EL (cell line): ENCODE results near the gene RFC4.
"Not testable (repeated sequence)": the region's sequence is repeated elsewhere in the genome, so short reads cannot be mapped to it uniquely, and the experiment has no call there.

Experiments
- DNase-seq: peaks from one replicate; pipeline ENCODE4 v3.0.0-alpha.2; 2016

The RFC4 gene

DNA sequence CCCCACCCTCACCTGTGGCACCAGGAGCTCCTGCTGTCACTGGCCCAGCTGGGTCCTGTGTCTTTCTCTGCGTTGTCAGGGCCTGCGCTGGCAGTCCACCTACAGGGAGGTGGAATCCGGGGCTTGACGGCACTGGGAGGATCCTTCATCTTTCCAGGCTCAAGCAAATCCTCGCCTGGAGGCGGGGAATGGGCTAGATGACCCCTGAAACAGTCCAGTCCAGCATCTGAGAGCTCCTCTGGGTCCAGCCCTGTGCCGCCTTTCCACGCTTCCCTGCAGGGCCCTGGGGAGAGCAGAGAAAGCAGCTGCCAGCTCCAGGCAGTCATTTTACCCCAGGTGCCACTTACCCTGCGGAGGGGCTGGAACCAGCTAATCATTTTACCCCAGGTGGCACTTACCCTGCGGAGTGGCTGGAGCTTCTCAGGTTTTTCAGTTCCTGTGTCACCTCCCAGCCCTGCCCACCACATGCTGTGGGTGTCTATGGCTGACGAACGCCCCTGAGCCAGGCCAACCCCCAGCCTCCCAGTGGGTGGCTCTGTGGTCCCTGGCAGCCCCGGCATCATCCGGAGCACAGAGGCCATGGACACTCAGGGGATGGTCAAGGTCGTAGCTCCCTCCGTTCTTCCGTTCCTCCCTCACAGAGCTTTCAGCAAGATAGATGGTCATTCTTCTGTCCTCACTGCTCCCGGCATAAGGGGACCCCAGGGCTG is 18.3 kb upstream of the RFC4 start:
- no peak for DNase-seq

DNA sequence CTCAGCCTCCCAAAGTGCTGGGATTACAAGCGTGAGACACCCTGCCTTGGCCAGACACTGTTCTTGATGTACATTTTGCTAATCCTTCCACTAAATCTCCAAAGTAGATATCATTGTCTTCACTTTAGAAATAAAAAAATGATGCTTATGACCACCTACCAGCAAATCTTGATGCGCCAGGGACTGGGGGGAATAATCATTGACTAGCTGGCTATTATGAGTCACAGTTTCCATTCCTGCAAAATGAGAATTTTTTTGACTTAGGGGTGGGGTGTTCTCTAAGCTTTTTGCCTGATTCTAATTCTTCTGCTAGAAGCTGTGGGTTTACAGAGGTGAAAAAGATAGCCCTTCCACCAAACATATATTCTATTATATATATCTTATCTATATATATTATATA is 17.1 kb upstream of the RFC4 start:
- DNase-seq, result peak; percentile 30

DNA sequence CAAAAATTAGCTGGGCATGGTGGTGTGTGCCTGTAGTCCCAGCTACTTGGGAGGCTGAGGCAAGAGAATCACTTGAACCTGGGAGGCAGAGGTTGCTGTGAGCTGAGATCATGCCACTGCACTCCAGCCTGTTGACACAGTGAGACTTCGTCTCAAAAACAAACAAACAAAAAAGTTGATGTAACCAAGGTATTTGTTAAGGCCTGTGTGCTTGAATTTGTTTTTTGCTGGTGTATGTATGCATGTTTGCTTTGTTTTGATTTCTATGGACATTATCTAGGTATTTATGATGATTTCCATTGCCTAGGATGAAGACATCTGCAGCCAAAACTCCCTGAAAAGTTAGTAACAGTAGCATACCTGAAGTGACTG is 16.1 kb upstream of the RFC4 start:
- DNase-seq, result not testable (repeated sequence)

DNA sequence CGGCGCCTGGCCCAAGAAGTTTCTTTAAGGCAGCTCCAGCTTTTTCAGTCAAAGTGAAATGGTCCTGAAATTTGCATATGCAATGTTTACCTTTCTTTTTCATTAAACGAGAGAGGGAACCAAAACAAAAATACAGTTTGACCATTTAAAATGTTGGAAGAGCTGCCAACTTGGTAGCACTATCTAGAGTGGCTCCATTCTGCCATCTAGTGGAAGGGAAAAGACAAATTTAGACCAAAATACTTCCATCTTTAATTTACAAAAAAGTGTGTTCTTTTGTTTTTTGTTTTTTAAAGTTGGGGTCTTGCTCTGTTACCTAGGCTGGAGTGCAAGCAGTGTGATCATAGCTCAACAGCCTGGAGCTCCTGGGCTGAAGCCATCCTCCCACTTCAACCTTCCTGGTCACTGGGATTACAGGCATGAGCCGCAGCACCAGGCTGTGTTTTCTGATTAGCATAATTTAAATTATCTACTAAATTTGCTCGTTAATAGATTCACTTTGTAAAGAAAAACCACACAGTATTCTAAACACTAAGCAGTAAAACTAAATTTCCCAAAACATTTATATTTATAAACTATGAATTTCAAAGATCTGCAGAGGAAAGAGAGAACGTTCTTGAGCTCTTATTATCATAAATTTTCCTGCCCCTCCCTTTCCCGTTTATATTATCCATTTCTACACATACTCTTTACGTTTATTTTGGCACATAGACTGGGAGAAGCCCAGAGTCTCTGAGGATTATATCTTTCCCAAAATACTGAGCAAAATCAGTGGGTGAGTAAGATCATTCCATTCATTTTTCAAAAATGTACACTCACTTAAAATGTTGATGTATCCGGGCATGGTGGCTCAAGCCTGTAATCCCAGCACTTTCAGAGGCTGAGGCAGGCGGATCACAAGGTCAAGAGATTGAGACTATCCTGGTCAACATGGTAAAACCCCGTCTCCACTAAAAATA is 15.4 kb upstream of the RFC4 start:
- DNase-seq, result peak; percentile 81

DNA sequence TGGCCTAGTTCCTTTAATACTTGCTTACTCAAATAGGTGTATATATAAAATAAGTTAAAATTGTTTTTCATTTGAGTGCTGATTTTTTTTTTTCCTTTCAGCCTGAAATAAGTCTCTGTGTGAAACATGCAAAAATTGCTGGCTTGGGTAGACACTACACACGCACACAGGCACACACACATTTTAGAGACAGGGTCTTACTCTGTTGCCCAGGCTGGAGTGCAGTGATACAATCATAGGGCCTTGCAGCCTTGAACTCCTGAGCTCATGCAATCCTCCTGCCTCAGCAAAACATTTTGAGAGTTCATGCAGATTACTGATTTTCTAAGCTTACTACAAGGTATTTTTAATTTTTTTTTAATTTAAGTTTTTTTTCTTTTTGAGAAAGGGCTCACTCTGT is 12.7 kb upstream of the RFC4 start:
- no peak for DNase-seq

DNA sequence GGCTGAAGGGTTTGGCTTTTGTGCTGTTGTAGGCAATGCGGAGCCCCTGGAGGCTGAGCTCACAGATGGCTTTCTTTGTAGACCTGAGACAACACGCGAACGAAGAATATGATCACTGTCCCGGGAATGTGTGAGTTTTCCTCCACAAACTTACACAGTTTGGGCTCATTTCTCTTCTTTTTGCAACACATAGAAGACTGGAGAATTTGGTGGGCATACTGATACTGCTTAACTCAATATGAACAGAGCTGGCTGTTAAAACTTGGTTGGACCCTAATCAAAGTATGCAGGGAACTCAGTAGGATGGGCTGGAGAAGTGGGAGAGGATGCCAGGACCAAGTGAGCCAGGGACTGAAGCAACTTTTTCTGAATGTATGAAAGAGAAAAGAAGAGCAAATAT is 12.2 kb upstream of the RFC4 start:
- DNase-seq, result no peak

DNA sequence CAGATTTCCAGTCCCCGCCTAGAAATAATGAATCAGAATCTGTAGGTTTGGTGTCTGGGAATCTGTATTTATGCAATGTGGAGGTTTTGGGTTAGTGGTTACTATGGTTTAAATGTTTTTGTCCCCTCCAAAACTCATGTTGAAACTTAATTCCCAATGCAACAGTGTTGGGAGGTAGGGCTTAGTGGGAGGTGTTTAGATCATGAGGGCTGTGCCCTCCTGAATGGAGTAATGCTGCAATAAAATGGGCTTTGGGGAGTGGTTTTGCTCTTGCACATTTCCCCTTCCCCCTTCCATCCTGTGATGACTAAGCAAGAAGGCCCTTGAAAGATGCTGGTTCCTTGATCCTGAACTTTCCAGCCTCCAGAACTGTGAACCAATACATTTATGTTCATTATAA is 9.2 kb upstream of the RFC4 start:
- DNase-seq, result peak; percentile 88

DNA sequence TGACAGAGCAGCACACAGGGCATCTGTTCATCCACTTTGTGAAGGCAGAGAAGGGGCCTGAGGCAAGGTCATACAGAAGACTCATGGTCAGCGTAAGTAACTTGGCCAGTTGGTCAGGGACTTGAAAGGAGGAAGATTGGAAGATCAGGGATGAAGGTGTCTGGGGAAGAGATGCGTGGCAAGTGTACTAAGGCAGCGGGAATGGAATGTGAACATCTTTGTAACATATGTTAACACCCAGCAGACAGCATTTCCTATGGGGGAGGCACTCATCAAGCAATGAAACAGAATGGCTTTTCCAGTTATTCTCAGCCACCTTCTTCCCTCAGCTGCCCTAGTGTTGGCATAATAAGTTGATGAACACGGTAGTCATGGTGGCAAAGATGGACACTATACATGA is 7.8 kb upstream of the RFC4 start:
- peak; percentile 40 for DNase-seq

DNA sequence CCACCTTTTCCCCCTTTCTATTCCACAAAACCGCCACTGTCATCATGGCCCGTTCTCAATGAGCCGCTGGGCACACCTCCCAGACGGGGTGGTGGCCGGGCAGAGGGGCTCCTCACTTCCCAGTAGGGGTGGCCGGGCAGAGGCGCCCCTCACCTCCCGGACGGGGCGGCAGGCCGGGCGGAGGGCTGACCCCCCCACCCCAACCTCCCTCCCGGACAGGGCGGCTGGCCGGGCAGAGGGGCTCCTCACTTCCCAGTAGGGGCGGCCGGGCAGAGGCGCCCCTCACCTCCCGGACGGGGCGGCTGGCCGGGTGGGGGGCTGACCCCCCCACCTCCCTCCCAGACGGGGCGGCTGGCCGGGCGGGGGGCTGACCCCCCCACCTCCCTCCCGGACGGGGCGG is 5.0 kb upstream of the RFC4 start:
- DNase-seq, result not testable (repeated sequence)

DNA sequence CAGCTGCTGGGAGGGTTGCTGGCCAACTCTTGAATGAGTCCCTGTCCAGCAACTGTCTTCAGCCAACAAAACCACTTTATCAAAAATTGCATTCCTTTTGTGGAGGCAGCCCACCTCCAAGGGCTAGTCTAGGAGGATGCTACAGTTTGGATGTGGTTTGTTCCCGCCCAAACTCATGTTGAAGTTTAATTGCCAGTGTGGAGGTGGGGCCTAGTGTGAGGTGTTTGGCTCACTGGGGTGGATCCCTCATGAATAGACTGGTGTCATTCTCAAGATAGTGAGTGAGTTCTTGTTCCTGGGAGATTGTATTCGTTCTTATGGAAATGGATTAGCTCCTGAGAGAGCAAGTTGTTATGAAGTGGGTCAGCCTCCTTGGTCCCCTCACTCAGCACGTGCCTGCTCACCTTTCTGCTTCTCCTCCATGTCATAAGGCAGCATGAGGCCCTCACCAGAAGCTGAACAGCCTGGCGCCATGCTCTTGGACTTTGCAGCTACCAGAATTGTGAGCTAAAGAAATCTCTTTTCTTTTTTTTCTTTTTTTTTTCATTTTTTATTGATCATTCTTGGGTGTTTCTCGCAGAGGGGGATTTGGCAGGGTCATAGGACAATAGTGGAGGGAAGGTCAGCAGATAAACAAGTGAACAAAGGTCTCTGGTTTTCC is 4.2 kb upstream of the RFC4 start:
- DNase-seq, result no peak

DNA sequence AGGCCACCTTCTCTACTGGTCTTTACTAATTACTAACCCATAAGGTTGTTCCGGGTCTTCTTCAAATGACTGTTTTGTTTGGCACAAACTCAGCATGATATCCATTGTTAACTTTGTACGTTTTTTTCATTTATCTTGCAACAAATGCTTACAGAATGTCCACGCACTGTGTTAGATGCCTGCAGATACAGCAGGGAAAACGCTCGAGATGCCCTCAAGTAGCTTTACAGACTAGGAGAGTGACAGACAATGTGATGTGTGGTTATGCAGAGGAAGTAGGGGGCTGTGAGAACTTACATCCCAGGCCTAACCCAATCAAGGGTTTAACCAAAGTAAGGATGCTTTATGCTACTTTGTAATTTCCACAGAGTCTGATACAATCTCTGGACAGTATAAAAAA is 949 bp upstream of the RFC4 start:
- DNase-seq, result no peak

DNA sequence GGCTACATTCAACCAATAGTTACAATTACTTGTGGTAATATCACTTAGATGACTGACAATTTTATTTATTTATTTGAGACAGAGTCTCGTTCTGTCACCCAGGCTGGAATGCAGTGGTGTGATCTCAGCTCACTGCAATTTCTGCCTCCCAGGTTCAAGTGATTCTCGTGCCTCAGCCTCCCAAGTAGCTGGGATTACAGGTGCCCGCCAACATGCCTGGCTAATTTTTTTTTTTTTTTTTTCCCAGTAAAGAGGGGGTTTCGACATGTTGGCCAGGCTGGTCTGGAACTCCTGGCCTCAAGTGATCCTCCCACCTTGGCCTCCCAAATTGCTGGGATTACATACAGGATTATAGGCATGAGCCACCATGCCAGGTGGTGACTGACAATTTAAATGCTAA is 2.8 kb downstream of the RFC4 start:
- DNase-seq, result not testable (repeated sequence)

DNA sequence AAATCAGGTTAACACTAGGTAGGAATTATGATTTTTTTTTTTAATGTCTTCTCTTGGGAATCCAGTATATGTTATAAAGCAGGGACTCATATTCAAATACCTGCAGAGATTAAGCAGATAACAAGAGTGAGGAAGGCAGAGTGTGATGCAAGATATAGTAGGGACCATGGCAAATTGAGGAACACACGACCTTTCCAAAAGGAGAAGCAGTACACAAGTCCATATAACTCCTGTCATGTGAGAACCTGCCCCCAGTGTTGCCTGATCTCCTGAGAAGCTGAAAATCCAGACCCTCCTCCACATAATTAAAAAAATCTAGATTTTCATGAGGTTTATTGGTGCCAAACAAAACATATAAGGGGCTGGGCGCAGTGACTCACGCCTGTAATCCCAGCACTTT is 3.6 kb downstream of the RFC4 start:
- DNase-seq, result no peak

DNA sequence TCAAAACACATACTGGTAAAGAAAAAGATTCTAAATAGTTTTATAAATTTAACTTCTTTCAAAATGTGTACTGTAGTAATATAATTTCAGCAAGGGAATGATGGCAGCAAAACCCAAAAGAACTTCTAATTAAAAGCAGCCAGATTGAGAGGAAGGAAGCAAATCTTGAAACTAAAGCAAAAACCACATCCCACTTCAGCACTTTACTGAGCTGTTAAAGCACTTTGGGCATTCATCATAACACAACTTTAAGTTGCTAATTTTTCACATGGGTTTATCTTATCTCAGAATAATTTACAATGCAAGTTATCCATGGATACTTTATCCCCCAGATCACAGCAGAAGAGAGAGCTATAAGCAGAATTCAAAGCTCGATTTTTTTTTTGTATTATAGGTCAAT is 6.0 kb downstream of the RFC4 start:
- DNase-seq, result no peak

DNA sequence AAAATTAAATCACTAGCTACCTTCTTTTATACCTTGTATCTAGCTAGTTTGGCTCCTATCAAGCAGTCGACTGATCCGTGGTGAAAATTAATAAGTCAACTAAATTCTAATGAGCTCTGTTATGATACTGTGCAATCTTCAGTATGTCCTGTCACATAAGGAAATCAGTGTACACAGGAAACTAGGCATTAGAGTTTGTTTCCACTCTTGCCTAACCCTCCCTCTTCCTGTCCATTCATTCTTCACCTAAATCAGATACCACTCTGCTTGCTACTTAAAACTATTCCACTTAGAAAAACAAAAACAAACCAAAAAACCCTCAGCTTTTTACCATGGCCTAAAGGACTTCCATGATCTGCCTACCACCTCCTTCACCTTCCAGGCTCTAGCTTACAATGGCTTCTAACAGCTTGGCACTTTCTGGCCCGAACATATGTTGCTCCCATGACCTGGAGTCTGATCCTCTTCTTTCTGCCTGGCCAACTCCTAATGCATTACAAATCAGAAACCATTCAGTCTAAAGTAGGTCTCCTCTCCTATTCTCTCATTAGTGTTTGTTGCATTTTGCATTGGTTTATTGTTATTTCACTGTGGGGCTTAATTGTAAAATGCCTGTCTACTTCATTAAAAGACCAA is 7.9 kb downstream of the RFC4 start:
- DNase-seq, result no peak

DNA sequence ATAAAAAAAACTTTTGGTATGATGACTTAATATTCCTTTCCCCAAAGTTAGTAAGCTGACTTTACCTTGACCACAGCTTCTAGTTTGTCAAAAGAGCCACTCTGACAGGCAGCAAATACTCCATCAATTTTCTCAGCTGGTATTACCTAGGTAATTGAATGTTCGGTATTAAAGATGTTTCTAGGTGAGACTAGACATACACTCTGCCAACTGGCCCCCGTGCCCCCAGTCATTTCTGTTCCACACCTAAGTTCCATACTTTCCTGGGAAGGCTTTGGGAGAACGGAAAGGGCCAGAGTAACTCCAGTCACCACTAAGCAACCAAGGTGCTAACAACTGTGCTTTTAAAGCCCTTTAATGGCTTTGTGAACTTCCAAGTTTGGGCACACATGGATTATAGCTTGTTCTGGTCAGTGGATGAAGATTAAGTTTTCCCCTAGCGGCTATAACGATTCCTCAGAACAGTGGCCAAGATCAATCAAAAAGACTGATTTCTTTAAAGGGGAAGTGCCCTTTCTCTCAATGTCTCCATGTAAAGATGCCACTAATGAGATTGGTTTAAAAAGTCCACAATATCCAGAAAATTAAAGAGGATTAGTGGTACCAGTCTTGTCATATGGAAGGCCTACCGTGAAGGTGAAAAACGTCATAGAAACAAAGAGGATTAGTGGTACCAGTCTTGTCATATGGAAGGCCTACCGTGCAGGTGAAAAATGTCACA is 15.9 kb downstream of the RFC4 start:
- peak; percentile 75 for DNase-seq

DNA sequence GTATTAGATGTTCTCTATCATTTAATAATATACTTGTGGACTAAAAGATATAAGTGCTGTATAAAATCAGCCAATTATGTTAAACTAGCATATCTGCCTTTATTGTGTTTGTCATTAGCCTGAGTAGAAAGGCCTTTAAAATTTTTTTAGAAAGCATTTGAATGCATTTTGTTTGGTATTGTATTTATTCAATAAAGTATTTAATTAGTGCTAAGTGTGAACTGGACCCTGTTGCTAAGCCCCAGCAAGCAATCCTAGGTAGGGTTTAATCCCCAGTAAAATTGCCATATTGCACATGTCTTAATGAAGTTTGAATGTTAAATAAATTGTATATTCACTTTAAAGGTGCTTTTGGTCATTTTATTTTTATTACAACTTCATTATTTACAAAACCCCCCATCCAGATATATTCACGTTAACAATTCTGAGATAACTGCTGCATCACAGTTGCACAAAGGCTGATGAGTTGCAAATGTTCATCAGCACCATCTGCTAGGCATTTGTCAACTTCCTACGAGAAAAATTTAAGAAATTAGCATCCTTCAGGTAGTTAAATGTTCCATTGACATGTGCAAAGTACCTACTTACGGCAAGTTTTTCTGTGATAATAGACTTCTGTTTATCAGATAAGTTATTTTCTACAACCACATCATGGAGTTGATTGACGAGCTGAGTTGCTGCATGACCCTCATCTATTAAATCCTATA is 16.6 kb downstream of the RFC4 start:
- DNase-seq, result no peak

DNA sequence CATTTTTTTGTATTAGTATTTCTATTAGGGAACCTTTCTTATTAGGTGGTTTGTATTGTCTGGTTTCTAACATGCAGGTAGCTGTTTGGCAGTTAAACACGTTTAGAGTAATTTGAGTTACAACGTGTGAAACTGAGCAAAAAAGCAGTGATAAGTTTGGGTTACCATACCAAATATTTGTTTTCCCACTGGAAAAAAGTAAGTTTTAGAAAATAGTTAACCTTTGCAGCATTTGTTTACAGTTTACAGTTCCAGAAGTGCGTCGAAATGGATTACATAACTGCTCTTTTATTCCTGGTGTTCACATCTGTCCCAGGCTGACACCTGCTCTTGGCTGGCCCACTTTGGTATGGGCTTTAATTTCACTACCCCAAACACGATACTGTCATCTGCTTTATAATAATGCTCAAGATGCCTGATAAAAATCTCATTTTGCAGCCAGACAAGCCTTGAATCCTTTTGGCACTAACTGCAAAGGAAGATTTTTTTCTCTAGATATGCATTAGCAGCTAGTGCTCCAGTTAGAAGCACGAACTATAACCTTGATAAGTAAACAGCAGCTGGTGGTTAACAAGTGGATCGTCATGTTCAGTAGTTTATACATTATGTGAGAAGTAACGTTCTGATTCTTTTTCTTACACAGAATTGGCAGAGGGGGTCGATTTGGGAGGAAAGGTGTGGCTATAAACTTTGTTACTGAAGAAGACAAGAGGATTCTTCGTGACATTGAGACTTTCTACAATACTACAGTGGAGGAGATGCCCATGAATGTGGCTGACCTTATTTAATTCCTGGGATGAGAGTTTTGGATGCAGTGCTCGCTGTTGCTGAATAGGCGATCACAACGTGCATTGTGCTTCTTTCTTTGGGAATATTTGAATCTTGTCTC is 17.6 kb downstream of the RFC4 start:
- peak; percentile 34 for DNase-seq

DNA sequence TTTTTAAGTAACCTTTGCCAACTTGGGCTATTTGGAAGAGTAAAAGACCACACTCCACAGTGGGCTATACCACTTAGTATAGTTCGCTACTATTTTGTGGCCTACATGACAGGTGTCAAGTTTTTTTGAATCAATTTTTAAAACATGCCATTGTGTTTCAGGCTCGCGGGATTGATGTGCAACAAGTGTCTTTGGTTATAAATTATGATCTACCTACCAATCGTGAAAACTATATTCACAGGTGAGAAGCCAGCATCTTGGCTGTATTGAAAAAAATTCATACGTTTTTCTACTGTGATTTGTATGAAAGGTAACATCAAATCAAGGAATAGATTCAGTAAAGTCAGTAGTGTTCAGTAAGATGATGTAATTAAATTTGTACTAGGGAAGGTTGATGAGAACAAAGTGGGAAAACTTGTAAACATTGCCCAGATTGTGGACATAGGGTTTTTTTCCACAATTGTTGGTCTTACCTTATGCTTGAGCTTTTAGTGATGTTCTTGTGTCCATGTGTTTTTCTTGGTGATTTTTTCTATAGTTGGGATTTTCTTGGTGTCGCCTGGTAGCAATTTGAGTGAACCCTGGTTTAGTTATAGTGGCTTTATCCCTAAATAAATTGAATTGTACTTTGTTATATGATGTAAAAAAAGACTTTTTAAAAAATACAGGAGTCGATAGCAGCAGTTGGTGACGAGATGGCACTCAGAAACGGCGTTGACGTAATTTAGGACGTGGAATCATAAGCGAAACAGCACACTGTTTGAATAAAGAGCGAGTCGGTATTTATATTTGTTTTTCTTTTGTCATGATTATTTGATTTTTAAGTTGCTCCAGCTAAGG is 18.4 kb downstream of the RFC4 start:
- DNase-seq, result peak; percentile 20

DNA sequence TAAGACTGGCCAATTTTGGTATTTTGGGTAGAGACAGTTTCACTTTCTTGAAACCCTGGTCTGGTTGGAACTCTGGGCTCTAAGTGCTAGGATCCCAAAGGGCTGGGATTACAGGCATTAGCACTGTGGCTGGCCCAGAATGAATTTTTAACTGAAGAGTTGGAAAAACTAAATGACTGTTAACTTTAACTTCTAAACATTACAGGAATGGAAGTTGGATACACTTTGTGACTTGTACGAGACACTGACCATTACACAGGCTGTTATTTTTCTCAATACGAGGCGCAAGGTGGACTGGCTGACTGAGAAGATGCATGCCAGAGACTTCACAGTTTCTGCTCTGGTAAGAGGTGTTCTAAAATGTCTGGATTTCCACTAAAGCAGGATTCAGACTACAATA is 19.4 kb downstream of the RFC4 start:
- peak; percentile 14 for DNase-seq
